Cerebellar nuclear complex (tissue), 1 donor: ENCODE measurements around the gene THSD7B.
"Not testable (repeated sequence)": the region's sequence is repeated elsewhere in the genome, so short reads cannot be mapped to it uniquely, and the experiment has no call there.

Experiments used
- DNase-seq, 2 experiments: peaks; one replicate each; lab custom pipeline; 2025; lab: John Stamatoyannopoulos, UW

The THSD7B gene

GRCh38 chr2:137547842-137548241 lies 782.5 kb downstream of the THSD7B start:
- no peak for DNase-seq

- DNase-seq, result no peak
Observed at GRCh38 chr2:137566387-137566786, 801.0 kb downstream of the THSD7B start.

DNA sequence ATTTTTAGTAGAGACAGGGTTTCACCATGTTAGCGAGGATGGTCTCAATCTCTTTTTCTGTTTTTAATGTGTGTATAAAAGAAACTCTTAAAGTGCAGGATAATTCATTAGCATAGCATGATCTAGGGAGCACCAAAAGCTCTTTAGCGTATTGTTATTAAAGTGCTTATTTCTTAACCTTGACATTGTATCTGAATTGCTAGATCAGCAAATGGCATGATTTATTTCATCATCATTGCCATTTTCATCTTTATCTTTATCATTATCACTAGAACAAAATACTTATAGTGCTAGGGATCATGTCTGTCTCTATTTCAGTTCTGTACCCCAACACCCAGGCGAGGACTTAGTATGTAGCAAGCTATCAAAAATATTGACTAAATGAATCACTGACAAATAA lies 805.1 kb downstream of the THSD7B start:
- DNase-seq, result no peak

- not testable (repeated sequence) for DNase-seq
Observed at GRCh38 chr2:137587834-137588233, 822.5 kb downstream of the THSD7B start.

- not testable (repeated sequence) for DNase-seq
Observed at GRCh38 chr2:137588578-137588977, 823.2 kb downstream of the THSD7B start.

- no peak for DNase-seq
Observed at GRCh38 chr2:137590102-137590501, 824.8 kb downstream of the THSD7B start.

GRCh38 chr2:137607722-137608318 lies 842.5 kb downstream of the THSD7B start:
- no peak for DNase-seq

DNA sequence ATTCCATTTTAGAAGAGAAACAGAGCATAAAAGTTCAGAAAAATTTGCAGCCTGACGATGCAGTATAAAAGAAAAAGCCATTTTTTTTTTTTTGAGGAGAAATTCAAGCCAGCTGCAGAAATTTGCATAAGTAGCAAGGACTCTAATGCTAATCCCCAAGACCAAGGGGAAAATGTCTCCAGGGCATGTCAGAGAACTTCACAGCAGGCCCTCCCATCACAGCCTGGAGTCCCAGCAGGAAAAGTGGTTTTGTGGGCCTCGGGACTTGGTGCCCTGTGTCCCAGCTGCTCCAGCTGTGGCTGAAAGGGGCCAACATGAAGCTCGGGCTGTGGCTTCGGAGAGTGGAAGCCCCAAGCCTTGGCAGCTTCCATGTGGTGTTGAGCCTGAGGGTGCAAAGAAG lies 873.6 kb downstream of the THSD7B start:
- DNase-seq, result no peak

DNA sequence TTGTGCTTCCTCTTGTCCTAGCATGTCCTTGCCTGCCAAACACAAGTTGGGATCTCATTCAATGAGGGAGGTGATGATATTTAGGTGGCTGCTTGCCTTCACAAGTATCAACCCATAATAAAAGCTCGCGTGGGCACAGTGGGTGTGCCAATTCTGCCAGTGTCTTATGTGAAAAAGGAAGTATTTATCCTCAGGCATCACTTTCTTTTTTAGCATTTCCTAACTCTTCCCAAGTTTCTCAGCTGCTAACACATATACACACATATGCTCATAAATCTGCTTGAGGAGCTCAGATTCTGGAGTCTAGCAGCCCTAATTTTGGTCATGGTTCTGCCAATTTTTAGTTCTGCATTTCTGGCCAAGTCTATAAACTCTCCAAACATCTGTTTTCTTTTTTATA lies 879.4 kb downstream of the THSD7B start:
- no peak for DNase-seq

- DNase-seq, result no peak
Observed at GRCh38 chr2:137654046-137654445, 888.7 kb downstream of the THSD7B start.

DNA sequence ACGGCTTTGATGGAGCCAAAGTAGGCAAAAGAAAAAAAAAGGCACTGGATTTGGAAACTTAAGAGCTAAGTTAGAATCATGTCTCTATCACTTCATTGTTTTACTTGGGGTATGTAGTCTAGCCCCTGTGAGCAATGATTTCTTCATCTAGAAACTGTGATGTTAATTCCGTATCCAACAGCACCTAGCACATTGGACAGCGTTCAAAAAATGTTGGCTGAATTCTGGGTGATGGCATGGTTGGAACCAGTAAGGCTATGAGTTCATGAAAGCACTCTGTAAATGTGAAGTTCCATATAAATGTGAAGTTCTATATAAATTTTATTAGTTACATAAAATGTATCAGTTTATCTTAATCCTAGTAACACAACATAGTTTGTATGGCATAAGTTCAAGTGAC lies 890.5 kb downstream of the THSD7B start:
- no peak for DNase-seq

DNA sequence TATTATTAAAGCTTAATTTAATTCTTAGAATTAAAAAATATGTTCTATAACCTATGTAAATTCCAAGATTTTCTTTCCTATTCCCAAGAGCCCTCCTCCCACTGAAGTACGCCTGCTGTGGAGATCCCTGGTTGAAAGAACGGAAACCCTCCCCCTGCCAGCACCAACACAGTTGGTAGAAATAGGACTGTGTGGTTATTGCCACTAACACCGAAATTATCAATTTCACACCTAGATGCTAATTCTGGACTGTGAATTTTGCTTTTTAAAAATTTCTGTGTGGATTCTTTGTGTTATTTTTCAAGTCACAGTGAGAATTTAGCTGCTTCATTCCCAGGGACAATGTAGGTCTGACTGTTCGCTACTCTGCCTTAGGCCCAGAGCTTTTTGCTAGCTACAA lies 893.1 kb downstream of the THSD7B start:
- DNase-seq, result no peak

DNA sequence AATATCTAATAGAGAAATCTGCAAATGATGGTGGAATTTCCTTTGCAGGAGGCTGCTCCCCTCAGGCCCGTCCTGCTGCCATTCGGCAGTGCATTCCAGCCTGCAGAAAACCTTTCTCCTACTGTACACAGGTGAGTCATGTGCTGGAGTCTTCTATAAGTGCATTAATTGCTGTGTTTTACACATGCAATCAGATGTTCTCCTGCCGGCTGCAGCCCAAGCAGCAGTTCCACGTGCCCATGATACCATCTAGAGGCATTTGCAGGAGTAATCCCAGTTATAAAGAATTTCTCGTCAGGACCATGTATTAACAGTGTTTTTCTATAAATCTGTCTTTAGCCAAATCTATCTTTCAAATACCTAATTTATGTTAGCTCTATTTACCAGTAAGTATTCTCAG lies 894.3 kb downstream of the THSD7B start:
- no peak for DNase-seq

DNA sequence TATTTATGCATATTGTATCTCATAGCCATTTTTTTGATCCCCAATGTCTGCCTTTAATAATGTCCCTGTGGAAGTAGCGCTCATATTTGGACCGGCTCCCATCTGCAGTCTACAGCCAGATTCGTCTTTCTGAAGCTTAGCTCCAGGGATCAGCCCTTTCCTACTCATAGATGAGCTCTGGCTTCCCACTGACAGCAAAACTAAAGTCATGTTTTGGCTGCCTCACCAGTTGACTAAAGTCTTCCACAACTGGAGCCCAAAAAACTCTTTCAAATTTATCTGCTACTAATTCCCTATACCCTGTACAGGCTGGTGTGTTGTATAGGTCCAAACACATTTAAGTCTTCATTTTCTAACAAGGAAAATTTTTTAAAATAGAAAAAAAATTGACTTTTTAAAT lies 904.8 kb downstream of the THSD7B start:
- DNase-seq, result no peak

GRCh38 chr2:137672989-137673552 lies 907.7 kb downstream of the THSD7B start:
- no peak for DNase-seq

DNA sequence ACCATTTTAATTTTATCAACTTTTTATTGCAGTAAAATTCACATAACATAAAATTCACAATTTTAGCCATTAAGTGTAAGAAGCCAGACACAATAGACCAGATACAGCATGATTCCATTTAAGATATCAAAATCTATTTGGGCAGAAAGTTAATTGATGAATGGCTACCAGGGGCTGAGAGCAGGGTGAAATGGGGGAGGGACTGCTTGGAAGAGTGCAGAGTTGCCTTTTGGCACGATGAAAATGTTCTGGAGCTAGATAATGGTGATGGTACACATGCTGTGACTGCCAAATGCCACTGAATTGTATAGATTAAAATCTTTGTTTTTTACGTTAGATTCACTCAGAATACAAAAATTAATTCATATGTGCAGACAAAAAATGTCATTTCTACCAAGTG lies 909.6 kb downstream of the THSD7B start:
- DNase-seq, result no peak

- no peak for DNase-seq
Observed at GRCh38 chr2:137675584-137676327, 910.4 kb downstream of the THSD7B start.

- no peak for DNase-seq
Observed at GRCh38 chr2:137676346-137676745, 911.0 kb downstream of the THSD7B start.

GRCh38 chr2:137677466-137677865 lies 912.1 kb downstream of the THSD7B start:
- no peak for DNase-seq

GRCh38 chr2:137689549-137689948 lies 924.2 kb downstream of the THSD7B start:
- DNase-seq, result no peak

DNA sequence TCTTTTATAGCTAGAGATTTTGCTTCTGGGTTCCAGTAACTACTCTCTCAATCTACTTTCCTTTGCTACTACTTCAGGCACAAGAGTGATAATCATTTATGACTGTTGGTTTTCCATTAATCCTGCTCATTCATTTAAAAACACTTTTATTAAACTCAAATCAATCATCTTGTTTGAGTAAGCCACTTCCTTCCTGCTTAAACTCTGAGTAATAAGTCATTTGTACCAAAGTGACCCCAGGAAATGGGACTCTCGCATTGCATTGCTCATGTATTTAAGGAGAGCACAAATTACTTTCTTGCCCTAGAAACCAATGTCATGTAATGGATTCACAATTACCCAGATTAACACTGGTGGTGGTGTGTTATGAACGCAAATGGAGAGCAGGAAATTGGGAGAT lies 928.2 kb downstream of the THSD7B start:
- no peak for DNase-seq

DNA sequence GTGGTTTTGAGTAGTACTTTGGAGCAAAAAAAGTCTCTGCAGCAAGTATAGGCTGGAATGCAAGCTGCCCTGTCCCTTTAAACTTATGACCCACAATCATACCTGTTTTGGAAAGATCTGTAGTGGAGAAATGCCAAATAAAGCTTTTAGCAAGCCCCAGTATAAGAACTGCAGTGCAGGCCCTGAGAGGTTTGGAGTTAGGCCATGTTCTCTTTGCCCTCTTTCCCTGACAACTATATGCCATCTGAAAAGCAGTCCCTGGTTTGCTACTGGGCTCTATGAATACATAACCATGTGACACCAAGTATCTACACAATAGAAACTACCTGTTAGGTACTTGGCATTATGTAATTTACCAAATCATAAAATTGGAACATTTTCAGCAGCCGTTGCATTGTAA lies 931.6 kb downstream of the THSD7B start:
- no peak for DNase-seq

DNA sequence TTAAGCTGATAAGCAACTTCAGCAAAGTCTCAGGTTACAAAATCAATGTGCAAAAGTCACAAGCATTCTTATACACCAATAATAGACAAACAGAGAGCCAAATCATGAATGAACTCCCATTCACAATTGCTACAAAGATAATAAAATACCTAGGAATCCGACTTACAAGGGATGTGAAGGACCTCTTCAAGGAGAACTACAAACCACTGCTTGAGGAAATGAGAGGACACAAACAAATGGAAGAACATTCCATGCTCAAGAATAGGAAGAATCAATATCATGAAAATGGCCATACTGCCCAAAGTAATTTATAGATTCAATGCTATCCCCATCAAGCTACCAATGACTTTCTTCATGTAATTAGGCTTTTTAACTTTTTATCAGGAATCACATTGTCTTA lies 934.9 kb downstream of the THSD7B start:
- DNase-seq, result not testable (repeated sequence)

GRCh38 chr2:137700681-137701080 lies 935.3 kb downstream of the THSD7B start:
- DNase-seq, result no peak
